Calu3 (cell line): ENCODE data around the gene ZNF501. TPM values are rescaled to one million over a fixed set of nuclear protein-coding genes. Genes with fewer than 3 reads are reported as not detected.

ENCODE experiments used
- Bru-seq: library from RNA; stranded (reverse); fragments of 400-500 nt; gene quantifications from one replicate; lab custom pipeline; 2021; lab: Mats Ljungman, UMichigan
- BruChase-seq, 2 experiments: library from RNA; stranded (reverse); fragments of 400-500 nt; gene quantifications; one replicate each; lab custom pipeline; 2021; lab: Mats Ljungman, UMichigan
- BruUV-seq: library from RNA; stranded (reverse); fragments of 400-500 nt; replicated peaks from 2 replicates; lab custom pipeline; 2021; lab: Mats Ljungman, UMichigan
- CTCF ChIA-PET: fragments of 300-600 bp; sonication (Branson Sonifier 250); formaldehyde crosslinking; loops from one replicate; lab custom pipeline; 2022; ENCODE audit warnings: antibody characterized with exemption; lab: Charles Lee
- DNase-seq: peaks from one replicate; pipeline ENCODE4 v3.0.0; 2022
- H3K27ac Mint-ChIP-seq: one replicate; pipeline ENCODE4 v1.8.0; 2022; ENCODE audit warnings: mixed read lengths; ENCODE audit not compliant: unreplicated experiment
- H3K27me3 Mint-ChIP-seq: one replicate; pipeline ENCODE4 v1.8.0; 2022; ENCODE audit warnings: mixed read lengths; ENCODE audit not compliant: unreplicated experiment
- H3K36me3 Mint-ChIP-seq: one replicate; pipeline ENCODE4 v1.8.0; 2022; ENCODE audit warnings: mild to moderate bottlenecking, moderate library complexity, mixed read lengths; ENCODE audit not compliant: insufficient read depth, unreplicated experiment
- H3K4me1 Mint-ChIP-seq: one replicate; pipeline ENCODE4 v1.8.0; 2022; ENCODE audit warnings: mild to moderate bottlenecking, low read depth, mixed read lengths; ENCODE audit not compliant: unreplicated experiment
- H3K4me3 Mint-ChIP-seq: one replicate; pipeline ENCODE4 v1.8.0; 2022; ENCODE audit warnings: mild to moderate bottlenecking, low read depth, moderate library complexity, mixed read lengths; ENCODE audit not compliant: unreplicated experiment
- H3K9me3 Mint-ChIP-seq: one replicate; pipeline ENCODE4 v1.8.0; 2022; ENCODE audit warnings: low read depth, mixed read lengths; ENCODE audit not compliant: unreplicated experiment
- intact Hi-C: fragments of 100-400 bp; cut with micrococcal nuclease; formaldehyde crosslinking; loops from one replicate; pipeline ENCODE4 v1.10.0; 2022; ENCODE audit not compliant: unreplicated experiment
- long read RNA-seq: library from polyadenylated mRNA; stranded (forward); transcript quantifications from one replicate; pipeline ENCODE4 v2.0.0, GENCODE V29; 2022
- total RNA-seq: library from RNA; stranded (reverse); gene quantifications from 2 replicates; pipeline ENCODE4 v1.2.3, GENCODE V29; 2022
- TF ChIP-seq, protein P1 (sequence below): fragments of 200-600 bp; IDR thresholded peaks from one replicate; pipeline ENCODE4 v1.8.0; 2022; ENCODE audit warnings: antibody characterized with exemption; ENCODE audit not compliant: unreplicated experiment

The ZNF501 gene
- total RNA-seq (0.61 and 0.71 TPM in 2 replicates), Bru-seq, nascent RNA (percentile 40 among the genes with signal in this experiment), BruChase-seq, experiment 1, labeled RNA remaining after a 6-hour chase (percentile 34 among the genes with signal in this experiment), BruChase-seq, experiment 2, labeled RNA remaining after a 2-hour chase (percentile 36 among the genes with signal in this experiment)
- long read RNA-seq = 0 reads

GRCh38 chr3:44729384-44729910 lies at the start of gene ZNF501:
Gene ZNF501 (plus strand): TSS chr3:44729635. CDS start chr3:44734422, 4,787 bp downstream.
- peak within 1 kb of the TSS; percentile 81 for H3K27ac Mint-ChIP-seq
- BruUV-seq = no TSS peak
- H3K4me3 Mint-ChIP-seq = peak within 1 kb of the TSS; percentile 84
- H3K27me3 Mint-ChIP-seq = no peaks in the 10 kb centered on the region
- peaks cover 10% of the 10 kb centered on the region for H3K36me3 Mint-ChIP-seq
- TF ChIP-seq, protein P1, sequence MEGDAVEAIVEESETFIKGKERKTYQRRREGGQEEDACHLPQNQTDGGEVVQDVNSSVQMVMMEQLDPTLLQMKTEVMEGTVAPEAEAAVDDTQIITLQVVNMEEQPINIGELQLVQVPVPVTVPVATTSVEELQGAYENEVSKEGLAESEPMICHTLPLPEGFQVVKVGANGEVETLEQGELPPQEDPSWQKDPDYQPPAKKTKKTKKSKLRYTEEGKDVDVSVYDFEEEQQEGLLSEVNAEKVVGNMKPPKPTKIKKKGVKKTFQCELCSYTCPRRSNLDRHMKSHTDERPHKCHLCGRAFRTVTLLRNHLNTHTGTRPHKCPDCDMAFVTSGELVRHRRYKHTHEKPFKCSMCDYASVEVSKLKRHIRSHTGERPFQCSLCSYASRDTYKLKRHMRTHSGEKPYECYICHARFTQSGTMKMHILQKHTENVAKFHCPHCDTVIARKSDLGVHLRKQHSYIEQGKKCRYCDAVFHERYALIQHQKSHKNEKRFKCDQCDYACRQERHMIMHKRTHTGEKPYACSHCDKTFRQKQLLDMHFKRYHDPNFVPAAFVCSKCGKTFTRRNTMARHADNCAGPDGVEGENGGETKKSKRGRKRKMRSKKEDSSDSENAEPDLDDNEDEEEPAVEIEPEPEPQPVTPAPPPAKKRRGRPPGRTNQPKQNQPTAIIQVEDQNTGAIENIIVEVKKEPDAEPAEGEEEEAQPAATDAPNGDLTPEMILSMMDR = no peak
- H3K9me3 Mint-ChIP-seq = peaks cover 25% of the 10 kb centered on the region
- no peaks in the 10 kb centered on the region for H3K4me1 Mint-ChIP-seq
- intact Hi-C loops = no loop called here
- CTCF ChIA-PET = no interaction called here
- peak; percentile 63 for DNase-seq

DNA sequence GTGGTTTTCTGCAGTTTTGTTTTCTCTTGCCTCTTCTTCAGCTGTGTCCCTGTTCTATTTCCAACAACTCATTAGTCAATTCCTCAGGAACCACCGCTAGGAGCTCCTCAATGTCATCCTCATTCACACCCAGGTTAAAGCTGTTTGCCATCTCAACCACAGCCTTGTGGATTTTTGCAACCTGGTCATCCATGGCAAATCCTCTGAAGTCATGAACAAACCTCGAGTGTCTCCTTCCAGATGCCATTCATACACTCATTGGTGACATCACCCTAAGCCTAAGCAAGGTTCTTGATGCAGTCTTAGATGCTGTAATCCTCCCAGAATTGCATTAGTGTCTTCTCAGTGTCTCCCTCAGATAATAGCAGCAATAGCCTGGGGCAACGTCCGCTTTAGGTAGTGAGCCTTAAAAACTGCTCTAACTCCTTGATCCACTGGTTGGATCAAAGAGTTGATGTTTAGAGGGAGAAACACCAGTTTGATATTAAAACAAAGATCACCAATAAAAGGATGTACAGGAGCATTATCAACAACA lies 48.4 kb upstream of the ZNF501 start:
- TF ChIP-seq, protein P1 = no peak
- intact Hi-C loops = no loop called here

DNA sequence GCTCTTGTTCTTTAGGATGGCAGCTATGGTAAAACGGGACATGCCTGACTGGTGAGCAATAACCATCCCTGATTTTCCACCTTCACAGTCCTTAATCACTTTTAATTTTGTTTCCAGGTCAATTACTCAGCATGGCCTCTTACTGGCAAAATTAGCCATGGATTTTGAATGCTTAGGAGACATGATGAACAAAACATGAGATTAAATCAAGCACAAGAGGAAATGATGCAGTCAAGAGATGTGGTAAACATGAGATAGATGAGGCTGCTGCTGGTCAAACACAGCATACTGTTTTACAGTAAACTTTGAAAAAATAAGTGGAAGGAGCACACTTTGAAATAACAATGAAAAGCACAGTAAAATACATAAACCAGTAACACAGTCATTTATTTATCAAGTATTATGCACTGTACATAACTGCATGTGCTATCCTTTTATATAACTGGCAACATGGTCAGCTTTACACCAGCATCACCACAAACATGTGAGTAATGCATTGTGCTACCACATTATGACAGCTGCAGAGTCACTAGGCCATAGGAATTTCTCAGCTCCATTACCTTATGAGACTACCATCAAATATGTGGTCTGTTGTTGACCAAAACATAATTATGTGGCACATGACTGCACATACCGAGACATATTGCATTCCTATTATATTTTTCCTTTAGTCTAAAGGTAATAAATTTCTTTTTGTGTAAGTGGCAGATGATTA lies 47.1 kb upstream of the ZNF501 start:
- Mint-ChIP-seq H3K4me1 (no peaks in the 10 kb centered on the region), H3K4me3 (no peak overlapping the region), H3K36me3 (no peaks in the 10 kb centered on the region), H3K27me3 (no peaks in the 10 kb centered on the region), H3K27ac (no peak overlapping the region), H3K9me3 (peaks cover 14% of the 10 kb centered on the region)
- intact Hi-C loops = no loop called here
- DNase-seq = no peak
- no TSS peak for BruUV-seq
- TF ChIP-seq, protein P1 = no peak
- CTCF ChIA-PET = interaction anchor here (0.5 kb wide), 1 partner anchor 19 kb away, joined by 4 read pairs; no protein-coding TSS in a partner anchor

More for the DNA sequence above, 48.4 kb upstream of the ZNF501 start:
- no TSS peak for BruUV-seq
- Mint-ChIP-seq H3K9me3 (peaks cover 7% of the 10 kb centered on the region), H3K4me3 (no peak overlapping the region), H3K4me1 (no peaks in the 10 kb centered on the region), H3K36me3 (no peaks in the 10 kb centered on the region), H3K27me3 (no peaks in the 10 kb centered on the region), H3K27ac (no peak overlapping the region)
- DNase-seq = no peak
- CTCF ChIA-PET = no interaction called here

- CTCF ChIA-PET = no interaction called here
- H3K9me3 Mint-ChIP-seq = peaks cover 18% of the 10 kb centered on the region
- DNase-seq = no peak
- no TSS peak for BruUV-seq
- no peak overlapping the region for H3K27ac Mint-ChIP-seq
- TF ChIP-seq, protein P1 = no peak
- H3K4me1 Mint-ChIP-seq = no peaks in the 10 kb centered on the region
- no peaks in the 10 kb centered on the region for H3K27me3 Mint-ChIP-seq
- intact Hi-C loops = no loop called here
- H3K4me3 Mint-ChIP-seq = no peak overlapping the region
- no peaks in the 10 kb centered on the region for H3K36me3 Mint-ChIP-seq
Observed at GRCh38 chr3:44685128-44685800, 44.2 kb upstream of the ZNF501 start.
